Natural killer cell (primary cell): ENCODE measurements around the gene COPS4. TPM values are rescaled to one million over a fixed set of nuclear protein-coding genes. Genes with fewer than 3 reads are reported as not detected.

ENCODE experiments used
- ATAC-seq, 3 donors: fragments of 150-1000 bp in 2 of 3; fragments of 200-7000 bp in 1 of 3; cut with Tn5 transposase; 1 replicate in 1 of 3; 2 replicates in 2 of 3; pipeline ENCODE4 v1.10.0; 2021; ENCODE audit warnings: mild to moderate bottlenecking in 2 of 3, moderate library complexity in 2 of 3
- DNase-seq, 2 donors: peaks; one replicate each; pipeline versions ENCODE4 v3.0.0 to v3.0.0-alpha.2; 2013 to 2021; ENCODE audit warnings: mixed read lengths in 1 of 2
- H3K27ac ChIP-seq: one replicate; pipeline ENCODE4 v1.5.1; 2013; ENCODE audit warnings: mild to moderate bottlenecking, low read length
- H3K27me3 ChIP-seq: one replicate; pipeline ENCODE4 v1.6.1; 2013; ENCODE audit warnings: low read length; ENCODE audit not compliant: control insufficient read depth, insufficient read depth
- H3K36me3 ChIP-seq: one replicate; pipeline ENCODE4 v1.6.1; 2013; ENCODE audit warnings: low read length; ENCODE audit not compliant: control insufficient read depth, insufficient read depth
- H3K4me1 ChIP-seq: one replicate; pipeline ENCODE4 v1.6.1; 2013; ENCODE audit warnings: low read length; ENCODE audit not compliant: control insufficient read depth, insufficient read depth
- H3K4me3 ChIP-seq: one replicate; pipeline ENCODE4 v1.5.1; 2013; ENCODE audit warnings: low read length
- H3K9me3 ChIP-seq: one replicate; pipeline ENCODE4 v1.6.1; 2013; ENCODE audit warnings: low read length; ENCODE audit not compliant: control insufficient read depth, insufficient read depth
- H3K27ac Mint-ChIP-seq, 2 donors: one replicate each; pipeline ENCODE4 v1.8.0; 2022; ENCODE audit warnings: mild to moderate bottlenecking in 2 of 2, mixed read lengths in 2 of 2, moderate library complexity in 1 of 2
- H3K27me3 Mint-ChIP-seq, 2 donors: one replicate each; pipeline ENCODE4 v1.8.0; 2022; ENCODE audit warnings: low read depth in 2 of 2, mixed read lengths in 2 of 2
- H3K36me3 Mint-ChIP-seq: one replicate; pipeline ENCODE4 v1.8.0; 2022; ENCODE audit warnings: mixed read lengths
- H3K4me1 Mint-ChIP-seq, 2 donors: one replicate each; pipeline ENCODE4 v1.8.0; 2022; ENCODE audit warnings: mixed read lengths in 2 of 2
- H3K4me3 Mint-ChIP-seq: one replicate; pipeline ENCODE4 v1.8.0; 2022; ENCODE audit warnings: mild to moderate bottlenecking, moderate library complexity, mixed read lengths
- H3K9me3 Mint-ChIP-seq, 2 donors: one replicate each; pipeline ENCODE4 v1.8.0; 2022; ENCODE audit warnings: mixed read lengths in 2 of 2
- CTCF ChIP-seq: fragments of 200-600 bp; IDR thresholded peaks from one replicate; pipeline ENCODE4 v1.8.0; 2022; ENCODE audit warnings: antibody characterized with exemption
- WGBS: methylation state at CpG from one replicate; pipeline ENCODE4 v1.1.7; 2013; ENCODE audit warnings: missing lambda C conversion rate; ENCODE audit not compliant: insufficient coverage; 5-methylcytosine and 5-hydroxymethylcytosine counted together
- intact Hi-C: fragments of 100-400 bp; cut with micrococcal nuclease; formaldehyde crosslinking; loops from one replicate; pipeline ENCODE4 v1.14.2; 2022
- total RNA-seq, 4 donors: library from RNA; stranded (reverse); fragments of 120-200 nt in 1 of 4; gene quantifications; one replicate each; pipeline versions ENCODE4 v1.2.3 to v1.2.4, GENCODE V29; 2013 to 2022

Gene COPS4
- total RNA-seq, 3 donors from 2014 or later (not counting 1 experiment from before 2014, with no cell fraction given): 35.8 to 39.8 (median 36.1) TPM

- peak; percentile 52 for TF ChIP-seq CTCF
- DNase-seq (peak in 1 of 2 donors; percentile 58), ATAC-seq (peak in 1 of 3 donors; percentile 46)
- no peaks in the 10 kb centered on the region for H3K4me1 Mint-ChIP-seq
- no peaks in the 10 kb centered on the region for H3K9me3 Mint-ChIP-seq
- no peaks in the 10 kb centered on the region for H3K27me3 Mint-ChIP-seq
- no peak overlapping the region for H3K4me3 Mint-ChIP-seq
- no peak overlapping the region for H3K27ac Mint-ChIP-seq
- Histone ChIP-seq H3K4me1 (no peaks in the 10 kb centered on the region), H3K9me3 (no peaks in the 10 kb centered on the region), H3K4me3 (no peak overlapping the region), H3K27ac (no peak overlapping the region), H3K27me3 (no peaks in the 10 kb centered on the region), H3K36me3 (peaks cover 29% of the 10 kb centered on the region)
- intact Hi-C loops: loop anchor here (1.0 kb wide), 1 partner anchor 205 kb away; no protein-coding TSS in a partner anchor
- peaks cover 6% of the 10 kb centered on the region for H3K36me3 Mint-ChIP-seq
Observed at GRCh38 chr4:83054928-83055327, 19.9 kb downstream of the COPS4 start.

GRCh38 chr4:83062739-83063138 is 27.8 kb downstream of the COPS4 start:
- DNase-seq: no peak
- 97% methylated on average over 4 of the region's 4 CpGs for WGBS
- H3K27me3 Mint-ChIP-seq: no peaks in the 10 kb centered on the region

GRCh38 chr4:83065266-83065665 is 30.3 kb downstream of the COPS4 start:
- peaks cover 21% of the 10 kb centered on the region for H3K36me3 Mint-ChIP-seq
- intact Hi-C loops: no loop called here

More at GRCh38 chr4:83062739-83063138, 27.8 kb downstream of the COPS4 start:
- H3K36me3 ChIP-seq: peaks cover 49% of the 10 kb centered on the region
- H3K4me3 ChIP-seq: no peak overlapping the region
- intact Hi-C loops: no loop called here
- no peak overlapping the region for H3K4me3 Mint-ChIP-seq
- no peaks in the 10 kb centered on the region for H3K9me3 Mint-ChIP-seq
- no peak overlapping the region for H3K27ac Mint-ChIP-seq
- H3K27ac ChIP-seq: no peak overlapping the region
- TF ChIP-seq CTCF: no peak
- no peak for ATAC-seq
- no peaks in the 10 kb centered on the region for H3K9me3 ChIP-seq
- H3K4me1 Mint-ChIP-seq: peaks cover 0 to 4% of the 10 kb centered on the region in 2 donors
- no peaks in the 10 kb centered on the region for H3K4me1 ChIP-seq
- no peaks in the 10 kb centered on the region for H3K27me3 ChIP-seq
- peaks cover 7% of the 10 kb centered on the region for H3K36me3 Mint-ChIP-seq

More at GRCh38 chr4:83065266-83065665, 30.3 kb downstream of the COPS4 start:
- no peak for DNase-seq
- no peak overlapping the region for H3K4me3 ChIP-seq
- Mint-ChIP-seq H3K27me3 (no peaks in the 10 kb centered on the region), H3K4me3 (no peak overlapping the region), H3K4me1 (peaks cover 0 to 4% of the 10 kb centered on the region in 2 donors), H3K9me3 (no peaks in the 10 kb centered on the region), H3K27ac (no peak overlapping the region)
- no peak for ATAC-seq
- H3K36me3 ChIP-seq: peaks cover 61% of the 10 kb centered on the region
- H3K9me3 ChIP-seq: no peaks in the 10 kb centered on the region
- no peaks in the 10 kb centered on the region for H3K27me3 ChIP-seq
- no peak for TF ChIP-seq CTCF
- no peaks in the 10 kb centered on the region for H3K4me1 ChIP-seq
- 92% methylated on average over 1 of the region's 1 CpG for WGBS
- H3K27ac ChIP-seq: no peak overlapping the region
